HG03103 (cell line): ENCODE data around the gene PTPRN2.

ENCODE experiments used
- ATAC-seq: cut with Tn5 transposase; IDR thresholded peaks from one replicate; pipeline ENCODE4 v1.9.1; 2021; ENCODE audit warnings: low read depth; ENCODE audit not compliant: unreplicated experiment

PTPRN2 gene

DNA sequence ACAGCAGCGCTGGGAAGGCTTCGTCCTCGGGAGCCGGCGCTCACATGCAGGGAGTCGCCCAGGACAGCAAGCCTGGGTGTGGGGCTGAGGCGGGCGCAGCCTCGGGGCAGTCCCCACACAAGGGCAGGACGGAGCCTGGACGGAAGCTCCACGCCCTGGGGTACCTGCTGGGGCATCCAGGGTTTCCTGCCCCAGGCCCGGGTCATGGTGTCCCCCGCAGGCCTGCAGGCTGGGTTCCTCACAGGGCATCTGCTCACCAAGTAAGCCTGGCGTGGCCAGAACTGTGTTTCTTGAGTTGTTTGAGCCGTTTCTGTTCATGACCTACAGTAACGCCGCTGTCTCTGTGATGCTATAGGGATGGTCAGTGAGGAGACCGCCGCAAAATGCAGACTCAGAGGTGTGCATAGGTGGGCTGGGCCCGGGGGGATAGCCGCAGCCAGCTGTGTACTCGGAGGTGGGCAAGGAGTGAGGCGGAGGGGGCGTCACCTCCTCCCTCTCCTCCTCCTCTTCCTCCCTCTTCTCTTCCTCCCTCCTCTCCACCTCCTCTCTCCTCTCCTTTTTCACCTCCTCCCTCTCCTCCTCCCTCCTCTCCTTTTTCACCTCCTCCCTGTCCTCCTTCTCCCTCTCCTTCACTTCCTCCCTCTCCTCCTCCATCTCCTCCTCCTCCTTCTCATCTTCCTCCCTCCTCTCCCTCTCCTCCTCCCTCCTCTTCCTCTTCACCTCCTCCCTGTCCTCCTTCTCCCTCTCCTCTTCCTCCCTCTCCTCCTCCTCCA is 811.9 kb downstream of the PTPRN2 start:
- no peak for ATAC-seq

DNA sequence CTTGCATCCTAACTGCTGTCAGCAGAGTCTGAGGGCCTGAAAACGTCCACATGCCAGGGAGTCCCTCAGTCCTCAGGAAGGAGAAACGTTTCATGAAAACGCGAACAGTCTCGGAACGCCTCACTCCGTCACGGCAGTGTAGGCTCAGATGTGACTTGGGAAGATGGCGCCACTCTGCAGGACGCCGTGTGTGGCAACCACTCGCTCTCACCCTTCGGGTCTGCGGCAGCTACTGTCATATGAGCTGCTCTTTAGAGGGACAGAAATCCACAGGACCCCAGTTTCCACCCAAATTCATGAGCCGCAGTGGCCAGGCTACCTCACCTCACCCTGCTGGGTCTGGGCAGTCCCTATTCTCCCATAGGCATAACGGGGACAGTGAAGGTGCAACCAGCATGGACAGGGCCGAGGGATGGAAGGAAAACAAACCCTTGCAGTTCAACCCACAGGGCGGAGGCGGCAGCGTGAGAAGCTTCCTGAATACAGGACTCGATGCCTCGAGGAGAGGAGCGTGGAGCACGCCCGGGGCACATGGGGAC is 812.5 kb downstream of the PTPRN2 start:
- ATAC-seq, result no peak

DNA sequence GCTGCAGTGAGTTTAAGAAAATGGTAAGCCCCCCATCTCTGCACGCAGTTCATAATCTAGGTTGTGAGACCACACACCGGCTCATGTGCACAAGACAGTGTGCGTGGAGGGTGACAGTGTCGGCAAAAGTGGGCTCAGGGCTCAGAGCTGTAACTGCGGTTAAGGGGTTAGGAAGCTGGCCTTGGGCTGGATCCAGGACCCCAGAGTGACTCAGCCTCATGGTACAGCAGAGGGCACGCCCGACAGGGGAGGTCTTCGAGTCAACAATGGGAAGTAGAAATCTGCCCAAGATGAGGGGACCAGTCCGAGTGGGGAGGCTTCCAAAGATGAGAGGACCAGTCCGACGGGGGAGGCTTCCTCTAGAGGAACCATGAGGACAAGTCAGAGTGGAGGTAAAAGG is 813.1 kb downstream of the PTPRN2 start:
- ATAC-seq, result no peak

DNA sequence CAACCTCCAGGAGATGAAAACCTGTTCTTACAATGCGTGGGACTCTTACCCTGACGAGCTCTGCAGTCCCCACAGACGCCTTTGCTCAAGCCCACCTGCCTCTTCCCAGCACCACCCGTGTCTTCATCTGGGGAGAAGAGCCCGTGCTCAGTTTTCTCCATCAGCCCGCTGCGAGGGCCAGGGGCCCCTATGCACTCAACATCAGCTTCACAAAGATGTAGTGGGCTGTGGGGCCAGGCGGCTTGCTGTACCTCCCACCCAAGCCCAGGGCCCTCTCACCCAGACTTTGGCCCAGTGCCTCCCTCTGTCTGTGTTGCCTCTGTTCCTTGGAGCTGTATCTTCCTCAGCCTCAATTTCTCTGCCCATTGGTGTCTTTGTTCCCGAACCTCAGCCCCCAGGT is 814.3 kb downstream of the PTPRN2 start:
- no peak for ATAC-seq

DNA sequence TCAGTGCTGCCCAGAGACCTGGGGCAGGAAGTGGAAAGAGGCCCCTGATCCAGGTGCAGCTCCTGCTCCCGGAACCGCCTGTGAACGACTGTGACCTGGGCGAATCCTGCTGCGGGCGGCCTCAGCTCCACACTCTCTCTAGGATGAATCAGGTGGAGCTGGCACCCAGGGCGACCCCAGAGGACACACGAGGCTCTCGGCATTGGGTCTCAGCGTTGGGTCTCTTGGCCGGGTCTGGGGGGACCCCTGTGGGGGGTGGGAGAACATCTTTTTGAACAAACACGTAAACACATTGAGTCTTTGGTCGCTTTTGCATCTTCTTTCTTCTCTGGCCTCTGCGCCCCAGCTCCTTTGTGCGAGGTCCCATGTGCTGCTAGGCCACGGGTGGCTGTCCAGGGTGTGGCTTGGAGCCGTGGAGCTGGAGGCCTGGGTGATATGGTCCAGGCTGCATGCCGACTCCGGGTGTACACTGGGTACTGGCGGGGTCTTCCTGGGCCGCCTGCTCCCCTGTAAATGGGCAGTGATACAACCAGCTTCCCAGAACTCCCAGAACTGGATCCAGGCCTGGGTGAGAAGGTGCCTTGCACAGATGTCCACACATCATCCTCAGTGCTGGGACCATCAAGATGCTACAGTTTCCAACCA is 815.0 kb downstream of the PTPRN2 start:
- no peak for ATAC-seq

DNA sequence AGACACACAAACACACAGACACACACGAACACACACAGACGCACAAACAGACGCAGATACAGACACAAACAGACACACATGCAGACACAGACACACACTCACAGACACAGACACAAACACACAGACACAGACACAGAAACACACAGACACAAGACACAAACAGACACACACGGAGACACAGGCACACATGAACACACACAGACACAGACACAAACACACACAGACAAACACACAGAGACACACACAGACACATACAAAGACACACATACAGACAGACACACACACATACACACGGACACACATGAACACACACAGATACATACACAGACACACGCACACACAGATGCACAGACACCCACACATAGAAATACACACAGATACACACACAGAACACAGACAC is 815.9 kb downstream of the PTPRN2 start:
- ATAC-seq, result no peak

DNA sequence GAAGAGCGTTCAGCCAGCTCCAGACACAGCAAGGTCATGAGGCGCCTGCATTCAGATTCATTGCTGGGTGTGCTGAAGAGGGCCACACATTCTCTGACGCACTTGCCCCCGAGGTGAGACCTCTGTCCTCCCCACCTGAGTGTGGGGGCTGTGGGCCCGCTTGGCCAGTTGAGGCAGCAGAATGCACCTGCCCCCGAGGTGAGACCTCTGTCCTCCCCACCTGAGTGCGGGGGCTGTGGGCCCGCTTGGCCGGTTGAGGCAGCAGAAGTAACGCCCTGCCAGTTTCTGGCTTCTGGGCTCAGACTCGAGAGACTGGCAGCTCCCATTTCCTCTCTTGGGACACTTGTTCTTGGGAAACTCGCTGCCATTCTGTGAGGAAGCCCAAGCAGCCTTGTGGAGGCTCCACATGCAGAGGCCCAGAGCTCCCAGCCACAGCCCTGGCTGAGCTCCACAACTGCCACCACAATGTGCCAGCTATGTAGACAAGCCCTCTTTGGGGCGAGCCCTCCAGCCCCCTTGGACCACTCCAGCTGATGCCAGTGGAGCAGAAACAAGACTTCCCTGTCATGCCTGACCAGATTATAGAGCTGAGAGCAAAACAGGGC is 816.8 kb downstream of the PTPRN2 start:
- ATAC-seq, result no peak

DNA sequence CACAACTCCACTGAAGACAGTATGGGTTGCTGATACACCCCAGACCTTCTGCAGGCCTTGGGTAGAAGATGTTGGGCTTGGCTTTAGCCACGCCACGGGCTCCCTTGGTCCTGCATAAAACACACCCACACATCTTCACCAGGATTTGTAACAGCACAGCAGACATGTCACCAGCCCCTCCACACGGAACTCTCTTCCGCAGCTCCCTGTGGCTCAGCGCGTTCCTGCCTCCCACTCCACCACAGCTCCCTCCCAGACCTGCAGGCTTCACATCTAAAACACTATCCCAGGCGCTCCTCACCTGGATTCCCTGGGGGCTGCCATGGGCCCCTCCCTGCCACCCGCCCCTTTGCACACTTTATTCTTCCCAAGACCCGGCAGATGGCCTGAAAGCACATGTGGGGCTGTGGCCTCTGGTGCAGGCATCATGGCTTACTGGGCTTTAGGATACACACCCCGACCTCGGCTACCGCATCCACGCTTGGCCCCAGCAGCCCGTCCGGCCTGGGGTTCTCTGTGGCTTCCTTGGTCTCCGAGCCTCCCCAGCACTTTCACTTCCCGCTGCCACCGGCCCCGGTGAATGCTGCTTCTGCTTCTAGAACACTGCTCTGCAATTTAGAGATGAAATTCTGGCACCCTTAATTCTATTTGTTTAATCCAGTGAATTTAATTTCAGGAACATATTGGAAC is 818.0 kb downstream of the PTPRN2 start:
- no peak for ATAC-seq

DNA sequence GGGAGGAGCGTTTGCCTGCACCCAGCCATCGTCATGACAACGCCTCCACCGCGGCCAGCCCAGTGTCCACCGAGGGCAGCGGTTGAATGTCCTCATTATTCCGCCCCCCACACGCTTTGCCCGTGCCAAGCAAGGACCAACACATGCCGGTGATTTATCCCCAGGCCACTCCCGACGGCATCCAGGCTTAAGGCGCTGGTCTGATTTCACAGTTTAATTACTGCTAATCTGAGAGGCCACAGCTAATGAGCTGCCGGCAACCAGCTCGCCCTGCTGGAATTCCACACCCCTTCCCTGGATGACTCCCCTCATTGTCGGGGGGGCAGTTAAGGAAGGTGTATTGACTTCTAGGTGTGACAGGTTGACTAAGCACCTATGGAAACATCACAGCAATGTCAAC is 818.5 kb downstream of the PTPRN2 start:
- no peak for ATAC-seq

DNA sequence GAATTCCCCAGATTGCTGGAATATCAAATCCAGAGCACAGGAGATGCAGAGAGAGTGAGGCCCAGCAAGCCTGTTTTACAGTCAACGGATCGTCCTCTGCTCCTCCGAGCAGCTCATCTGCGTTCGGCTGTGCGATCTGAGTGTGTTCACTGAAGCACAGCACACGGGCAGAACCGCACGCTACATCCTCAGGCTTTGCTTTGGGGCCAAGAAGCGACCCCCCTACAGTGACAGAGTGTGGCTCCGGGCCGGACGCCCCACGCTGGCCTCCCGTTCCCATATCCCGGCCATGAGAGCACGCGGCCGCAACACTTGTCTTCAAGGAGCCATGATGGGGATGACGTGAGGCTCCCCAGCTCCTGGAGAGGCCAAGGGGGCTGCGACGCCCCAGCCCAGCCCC is 819.4 kb downstream of the PTPRN2 start:
- ATAC-seq, result no peak

DNA sequence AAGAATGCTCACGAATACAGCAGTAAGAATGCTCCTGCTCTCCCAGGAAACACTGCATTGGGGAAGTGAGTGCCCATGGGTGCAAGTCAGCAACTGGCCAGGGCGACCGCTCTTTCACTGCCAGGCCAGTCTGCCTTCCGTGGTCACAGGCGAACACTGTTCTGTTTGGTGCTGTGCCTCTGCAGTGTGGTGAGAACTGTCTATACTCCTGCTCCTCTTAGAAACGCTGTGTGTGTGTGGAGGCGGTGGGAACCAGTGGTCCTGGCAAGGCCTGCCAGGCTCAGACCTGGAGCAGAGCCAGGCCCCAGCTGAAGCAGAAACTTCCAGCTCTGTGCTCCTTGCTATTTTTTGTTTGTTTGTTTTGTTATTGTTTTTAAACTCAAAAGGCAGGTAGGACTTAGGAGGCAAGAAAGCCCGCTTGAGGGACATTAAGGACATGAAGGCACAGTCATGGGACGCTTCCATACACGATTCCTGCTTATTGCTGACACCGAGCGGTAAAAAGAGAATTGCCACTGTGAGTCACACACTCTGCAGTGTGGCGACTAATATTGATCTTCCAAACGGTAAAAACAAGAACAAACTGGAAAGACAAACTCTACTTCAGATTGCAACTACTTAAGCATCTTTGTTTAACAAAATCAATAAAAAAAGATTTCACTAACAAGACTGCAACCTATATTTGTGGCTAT is 820.0 kb downstream of the PTPRN2 start:
- ATAC-seq, result no peak

DNA sequence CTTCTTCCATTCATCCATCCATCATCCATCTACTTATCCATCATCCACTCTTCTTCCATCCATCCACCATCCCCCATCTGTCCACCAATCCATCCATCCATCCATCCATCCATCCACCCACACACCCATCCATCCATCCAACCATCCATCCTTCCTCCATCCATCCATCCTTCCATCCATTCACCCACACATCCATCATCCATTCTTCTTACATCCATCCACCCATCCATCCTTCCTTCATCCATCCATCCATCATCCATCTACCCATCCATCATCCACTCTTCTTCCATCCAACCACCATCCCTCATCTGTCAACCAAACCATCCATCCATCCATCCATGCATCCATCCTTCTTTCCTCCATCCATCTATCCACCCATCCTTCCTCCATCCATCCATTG is 821.5 kb downstream of the PTPRN2 start:
- ATAC-seq, result no peak

DNA sequence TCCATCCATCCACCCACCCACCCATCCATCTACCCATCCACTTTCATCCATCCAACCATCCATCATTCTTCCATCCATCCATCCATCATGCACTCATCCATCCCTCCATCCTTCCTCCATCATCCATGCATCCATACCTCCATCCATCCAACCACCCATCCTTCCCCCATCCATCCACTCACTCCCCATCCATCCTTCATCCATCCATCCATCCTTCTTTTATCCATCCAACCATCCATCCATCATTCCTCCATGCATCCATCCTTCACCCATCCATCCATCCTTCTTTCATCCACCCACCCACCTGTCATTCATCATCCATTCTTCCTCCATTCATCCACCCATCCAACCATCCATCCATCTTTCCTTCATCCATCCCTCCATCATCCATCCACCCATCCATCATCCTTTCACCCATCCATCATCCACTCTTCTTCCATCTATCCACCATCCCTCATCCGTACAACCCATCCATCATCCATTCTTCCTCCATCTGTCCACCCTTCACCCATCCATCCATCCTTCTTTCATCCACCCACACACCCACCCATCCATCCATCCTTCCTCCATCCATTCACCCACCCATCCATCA is 822.6 kb downstream of the PTPRN2 start:
- ATAC-seq, result no peak

DNA sequence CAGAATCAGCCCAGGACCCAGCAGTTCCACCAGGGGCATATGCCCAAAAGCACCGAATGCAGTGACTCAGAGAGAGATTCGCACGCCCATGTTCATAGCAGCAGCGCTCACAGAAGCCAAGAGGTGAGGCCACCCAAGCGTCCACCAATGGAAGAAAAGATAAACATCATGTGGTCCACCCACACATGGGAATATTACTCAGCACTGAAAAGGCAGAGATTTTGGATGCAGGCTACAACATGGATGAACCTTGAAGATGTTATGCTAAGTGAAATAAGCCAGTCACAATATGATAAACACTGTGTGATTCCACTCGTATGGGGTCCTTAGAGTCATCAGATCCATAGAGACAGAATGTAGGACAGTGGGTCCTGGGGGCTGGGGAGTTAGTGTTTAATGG is 823.4 kb downstream of the PTPRN2 start:
- ATAC-seq, result no peak

DNA sequence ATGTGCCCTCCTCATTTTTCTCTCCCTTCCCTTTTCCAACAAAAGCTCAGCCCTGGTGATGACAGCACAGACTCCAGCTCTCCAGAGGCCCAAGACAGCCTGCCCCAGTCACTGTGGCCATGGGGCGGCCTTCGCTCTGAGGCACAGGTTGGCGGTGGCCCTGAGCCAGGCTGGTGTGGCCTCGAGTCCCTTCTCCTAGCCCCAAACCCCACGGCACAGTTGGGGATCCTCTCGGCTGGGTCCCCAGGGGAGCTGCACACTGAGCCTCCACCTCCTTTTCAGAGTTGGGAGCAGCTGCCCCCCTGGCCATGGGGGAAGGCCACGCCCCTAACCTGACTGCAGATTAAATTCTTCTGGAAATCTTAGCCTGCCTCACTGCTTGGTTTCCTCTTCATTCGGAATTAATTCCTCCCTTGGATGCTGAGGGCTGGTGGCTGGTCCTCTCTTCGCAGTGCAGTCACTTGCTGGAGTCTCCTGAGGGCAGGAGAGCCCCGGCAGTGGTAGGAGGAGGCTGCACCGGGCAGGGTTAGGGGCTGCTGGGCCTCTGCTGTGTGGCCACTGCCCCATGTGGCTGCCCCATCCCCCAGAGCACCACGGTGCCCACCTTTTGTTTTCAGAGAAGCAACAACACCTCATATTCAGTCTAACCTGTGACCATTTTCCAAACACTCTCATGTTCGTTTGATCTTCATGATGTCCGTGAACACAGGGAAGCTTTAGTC is 824.2 kb downstream of the PTPRN2 start:
- ATAC-seq, result no peak

DNA sequence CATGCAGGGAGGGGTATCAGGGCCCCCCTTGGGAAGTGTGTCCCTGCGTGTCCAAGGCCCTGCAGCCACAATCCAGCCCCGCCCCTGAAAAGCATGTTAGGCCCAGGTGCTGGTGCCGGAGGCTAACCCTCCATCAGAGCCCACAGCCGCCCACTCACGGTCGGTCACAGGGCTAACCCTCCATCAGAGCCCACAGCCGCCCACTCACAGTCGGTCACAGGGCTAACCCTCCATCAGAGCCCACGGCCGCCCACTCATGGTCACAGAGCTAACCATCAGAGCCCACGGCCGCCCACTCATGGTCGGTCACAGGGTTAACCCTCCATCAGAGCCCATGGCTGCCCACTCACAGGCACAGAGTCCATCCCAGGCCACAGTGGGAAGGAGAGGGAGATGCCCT is 824.8 kb downstream of the PTPRN2 start:
- ATAC-seq, result no peak

DNA sequence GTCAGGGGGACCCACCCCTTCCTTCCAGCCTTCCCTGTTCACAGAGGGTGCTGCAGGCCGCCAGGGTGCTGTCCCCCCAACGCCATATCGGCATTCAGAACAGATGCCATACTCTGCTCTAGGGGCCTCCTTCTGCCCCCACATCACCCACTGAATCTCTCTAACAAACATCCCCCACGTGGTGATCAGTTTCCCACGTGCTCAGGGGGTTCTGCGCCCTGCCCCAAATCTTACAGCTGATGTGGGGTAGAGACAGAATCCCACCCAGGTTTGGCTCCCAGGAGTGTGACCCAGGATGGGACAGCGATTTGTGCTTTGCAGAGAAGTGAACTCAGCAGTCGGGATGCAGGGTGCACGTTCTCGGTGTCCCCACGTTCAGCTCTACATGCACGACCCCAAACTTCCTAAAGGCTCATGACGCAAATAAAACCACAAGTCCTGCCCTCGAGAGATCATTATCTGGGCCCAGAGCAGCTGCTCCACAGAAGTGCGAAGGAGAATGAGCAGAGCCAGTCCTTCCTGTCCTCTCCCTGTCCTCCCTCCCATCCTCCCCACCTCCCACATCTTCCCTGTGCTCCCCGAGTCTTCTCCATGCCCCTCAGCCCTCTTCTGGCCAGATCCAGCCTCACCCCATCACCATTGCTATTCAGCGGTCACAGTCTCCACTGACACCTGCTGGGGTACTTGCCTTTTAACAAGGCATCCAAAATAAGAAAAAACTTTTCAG is 827.5 kb downstream of the PTPRN2 start:
- ATAC-seq, result no peak

DNA sequence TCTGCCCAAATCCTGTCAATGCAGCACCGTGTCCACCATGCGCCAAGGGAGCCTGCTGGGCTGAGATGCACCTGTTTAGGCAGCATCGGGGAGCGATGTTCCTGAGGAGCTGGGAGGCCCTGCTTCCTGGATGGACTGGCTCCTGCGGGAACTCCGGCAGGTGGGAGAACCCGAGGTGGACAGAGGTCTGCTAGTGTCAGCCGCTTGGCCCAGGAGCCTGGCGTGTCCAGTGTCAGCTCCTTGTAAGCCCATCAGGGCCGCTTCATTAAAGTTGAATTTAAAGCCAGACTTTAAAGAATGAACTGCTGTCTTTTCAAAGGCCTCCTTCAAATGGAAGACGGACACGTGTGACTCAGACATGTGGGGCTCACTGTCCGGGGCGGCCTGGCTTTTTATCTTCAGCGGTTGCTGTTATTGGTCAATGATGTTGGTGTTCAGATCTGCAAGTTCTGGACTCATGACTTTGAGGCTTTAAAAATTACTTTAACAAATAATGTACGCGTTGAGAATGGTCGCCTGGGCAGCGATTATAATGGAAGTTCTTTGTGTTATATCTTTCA is 828.3 kb downstream of the PTPRN2 start:
- ATAC-seq, result no peak
